GM18505 (cell line): ENCODE results near the gene CD1E.

Experiments
- ATAC-seq: cut with Tn5 transposase; IDR thresholded peaks from one replicate; pipeline ENCODE4 v1.9.1; 2021; ENCODE audit not compliant: unreplicated experiment
- POLR2A ChIP-seq: IDR thresholded peaks from 4 replicates; pipeline ENCODE4 v1.6.1; 2011; ENCODE audit warnings: borderline replicate concordance; ENCODE audit not compliant: insufficient read depth, insufficient read length; ENCODE audit errors: extremely low read depth

CD1E gene

DNA sequence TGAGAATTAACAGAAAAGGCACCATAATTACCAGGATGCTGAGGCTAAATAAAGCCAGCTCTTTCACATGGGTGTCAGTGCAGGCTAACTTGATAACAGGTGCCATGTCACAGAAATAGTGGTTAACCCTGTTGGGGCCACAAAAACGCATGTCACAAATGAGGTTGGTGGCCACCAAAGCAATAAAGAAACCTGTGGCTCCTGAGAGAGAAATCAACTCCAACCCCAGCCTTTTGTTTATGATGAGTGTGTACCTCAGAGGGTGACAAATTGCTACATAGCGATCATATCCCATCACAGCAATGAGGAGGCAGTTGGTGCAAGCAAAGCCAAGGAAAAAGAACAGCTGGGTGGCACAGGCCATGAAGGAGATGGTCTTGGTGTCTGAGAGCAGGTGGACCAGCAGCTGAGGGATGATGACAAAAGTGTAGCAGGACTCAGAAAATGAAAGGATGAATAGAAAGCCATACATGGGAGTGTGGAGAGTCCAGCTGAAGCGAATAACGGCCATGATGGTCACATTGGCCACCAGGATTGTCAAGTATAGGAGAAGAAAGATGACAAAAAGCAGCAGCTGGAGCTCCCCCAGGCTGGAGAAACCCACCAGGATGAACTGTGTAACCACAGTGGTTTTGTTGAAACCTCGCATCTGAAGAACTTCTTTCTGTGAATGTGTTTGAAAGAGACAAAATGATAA lies 45.3 kb downstream of the CD1E start, which contains the start of gene OR10T2:
Gene OR10T2, minus strand, starts transcription at position 649 of the 697 bp plus-strand sequence. Its CDS starts 0 bp downstream, at position 649.
- ATAC-seq, result no peak
- TF ChIP-seq POLR2A, result no peak

- no peak for TF ChIP-seq POLR2A
- ATAC-seq, result no peak
These were observed 47.2 kb downstream of the CD1E start for GRCh38 chr1:158400871-158401270.

DNA sequence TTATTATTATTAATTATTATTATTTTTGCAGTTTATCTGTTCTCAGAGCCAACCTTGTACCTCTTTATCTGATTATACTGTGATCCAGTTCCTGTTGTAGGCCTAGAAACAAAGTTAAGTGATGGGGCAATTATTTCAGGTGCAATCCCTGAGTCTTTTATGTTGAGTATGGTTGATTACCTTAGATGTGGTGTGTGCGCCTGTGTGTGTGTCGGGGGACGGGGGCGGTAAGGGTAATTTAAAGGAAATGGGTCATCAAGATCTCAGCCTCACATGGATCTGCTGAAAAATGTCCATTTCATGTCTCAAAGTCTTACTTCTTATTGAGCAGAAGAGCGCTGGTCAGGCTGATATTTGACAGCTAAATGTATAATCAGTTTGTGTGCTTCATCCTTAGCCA lies 53.4 kb downstream of the CD1E start:
- ATAC-seq, result no peak
- TF ChIP-seq POLR2A, result no peak
